ENCODE measurements around the gene LPO.

LPO gene

GRCh38 chr17:58265902-58266875, 27.8 kb downstream of the LPO start:
- no peaks in the 10 kb centered on the region for H3K79me2 ChIP-seq (ENCODE audit: control insufficient read depth, low read length)
- no peaks in the 10 kb centered on the region for H4K20me1 ChIP-seq (ENCODE audit: control insufficient read depth, insufficient read depth, low read depth, low read length)
- H3K4me3 ChIP-seq (ENCODE audit: low read length), result no peak overlapping the region
- H3K27me3 ChIP-seq (ENCODE audit: control insufficient read depth, low read length), result peaks cover 33% of the 10 kb centered on the region
- H3K36me3 ChIP-seq (ENCODE audit: control insufficient read depth, low read length), result no peaks in the 10 kb centered on the region
- H3K27ac ChIP-seq (ENCODE audit: low read depth, low read length), result no peak overlapping the region
- H3K4me2 ChIP-seq (ENCODE audit: low read length), result no peak overlapping the region
- H3F3A ChIP-seq (ENCODE audit: control insufficient read depth, insufficient read depth), result no peaks in the 10 kb centered on the region
- no peaks in the 10 kb centered on the region for H3K4me1 ChIP-seq (ENCODE audit: control insufficient read depth, low read length)
- no peaks in the 10 kb centered on the region for H3K9me3 ChIP-seq (ENCODE audit: control insufficient read depth, insufficient read depth, low read length)
- no peak for TF ChIP-seq EZH2phosphoT487 (IDR thresholded peaks at IDR 0.05; ENCODE audit: borderline replicate concordance, low read length)
- TF ChIP-seq CTCF (IDR thresholded peaks at IDR 0.05; ENCODE audit: low read depth, low read length, poor library complexity, severe bottlenecking), result no peak
- no peaks in the 10 kb centered on the region for H3K9me2 ChIP-seq (replicated peaks; ENCODE audit: control insufficient read depth, low read length)

- Histone ChIP-seq H3K27ac (ENCODE audit: low read depth, low read length) (no peak overlapping the region), H3K27me3 (ENCODE audit: control insufficient read depth, low read length) (peaks cover 25% of the 10 kb centered on the region), H3F3A (ENCODE audit: control insufficient read depth, insufficient read depth) (no peaks in the 10 kb centered on the region), H3K9me2 (replicated peaks; ENCODE audit: control insufficient read depth, low read length) (no peaks in the 10 kb centered on the region), H3K36me3 (ENCODE audit: control insufficient read depth, low read length) (no peaks in the 10 kb centered on the region), H3K4me2 (ENCODE audit: low read length) (no peak overlapping the region), H3K9me3 (ENCODE audit: control insufficient read depth, insufficient read depth, low read length) (no peaks in the 10 kb centered on the region), H4K20me1 (ENCODE audit: control insufficient read depth, insufficient read depth, low read depth, low read length) (no peaks in the 10 kb centered on the region), H3K79me2 (ENCODE audit: control insufficient read depth, low read length) (no peaks in the 10 kb centered on the region), H3K4me3 (ENCODE audit: low read length) (no peak overlapping the region), H3K4me1 (ENCODE audit: control insufficient read depth, low read length) (no peaks in the 10 kb centered on the region)
- TF ChIP-seq EZH2phosphoT487 (IDR thresholded peaks at IDR 0.05; ENCODE audit: borderline replicate concordance, low read length) (no peak), CTCF (IDR thresholded peaks at IDR 0.05; ENCODE audit: low read depth, low read length, poor library complexity, severe bottlenecking) (no peak)
These were observed 29.3 kb downstream of the LPO start for GRCh38 chr17:58267347-58268324.

GRCh38 chr17:58268326-58268725, 29.9 kb downstream of the LPO start:
- Histone ChIP-seq H3K27ac (ENCODE audit: low read depth, low read length) (no peak overlapping the region), H3K4me2 (ENCODE audit: low read length) (no peak overlapping the region), H3K4me1 (ENCODE audit: control insufficient read depth, low read length) (no peaks in the 10 kb centered on the region), H3K36me3 (ENCODE audit: control insufficient read depth, low read length) (no peaks in the 10 kb centered on the region), H3K9me2 (replicated peaks; ENCODE audit: control insufficient read depth, low read length) (no peaks in the 10 kb centered on the region), H3K79me2 (ENCODE audit: control insufficient read depth, low read length) (no peaks in the 10 kb centered on the region), H3K4me3 (ENCODE audit: low read length) (no peak overlapping the region), H3F3A (ENCODE audit: control insufficient read depth, insufficient read depth) (no peaks in the 10 kb centered on the region), H3K9me3 (ENCODE audit: control insufficient read depth, insufficient read depth, low read length) (no peaks in the 10 kb centered on the region), H4K20me1 (ENCODE audit: control insufficient read depth, insufficient read depth, low read depth, low read length) (no peaks in the 10 kb centered on the region), H3K27me3 (ENCODE audit: control insufficient read depth, low read length) (peaks cover 22% of the 10 kb centered on the region)
- TF ChIP-seq CTCF (IDR thresholded peaks at IDR 0.05; ENCODE audit: low read depth, low read length, poor library complexity, severe bottlenecking), result no peak
- TF ChIP-seq EZH2phosphoT487 (IDR thresholded peaks at IDR 0.05; ENCODE audit: borderline replicate concordance, low read length), result no peak
